Mesenchymal stem cell (in vitro differentiated cells and primary cell): ENCODE data around the gene TEKT3.

Experiments used
- DNase-seq: peaks from one replicate; pipeline ENCODE4 v3.0.0-alpha.2; 2013
- H2AFZ ChIP-seq: one replicate; pipeline ENCODE4 v1.6.1; 2013; ENCODE audit warnings: low read depth, mild to moderate bottlenecking, control low read depth, inconsistent platforms, low read length, moderate library complexity
- H2AK5ac ChIP-seq: 2 replicates; pipeline ENCODE4 v1.6.1; 2013; ENCODE audit warnings: low read length, moderate library complexity, mild to moderate bottlenecking, inconsistent platforms; ENCODE audit not compliant: severe bottlenecking
- H2BK120ac ChIP-seq: one replicate; pipeline ENCODE4 v1.6.1; 2013; ENCODE audit warnings: low read depth, mild to moderate bottlenecking, inconsistent platforms, low read length, moderate library complexity
- H2BK12ac ChIP-seq, 2 experiments: one replicate each; pipeline ENCODE4 v1.6.1; 2013; ENCODE audit warnings: inconsistent platforms in 2 of 2, low read length in 2 of 2, mild to moderate bottlenecking in 2 of 2, moderate library complexity in 2 of 2, control low read depth in 1 of 2
- H2BK15ac ChIP-seq: one replicate; pipeline ENCODE4 v1.6.1; 2013; ENCODE audit warnings: mild to moderate bottlenecking, low read depth, inconsistent platforms; ENCODE audit not compliant: poor library complexity, severe bottlenecking
- H2BK5ac ChIP-seq: 2 replicates; pipeline ENCODE4 v1.6.1; 2013; ENCODE audit warnings: low read depth, mild to moderate bottlenecking, low read length, control low read depth, inconsistent platforms; ENCODE audit not compliant: poor library complexity, severe bottlenecking
- H3K14ac ChIP-seq, 2 experiments: one replicate each; pipeline ENCODE4 v1.6.1; 2013; ENCODE audit warnings: inconsistent platforms in 2 of 2, low read length in 2 of 2, control low read depth in 1 of 2, mild to moderate bottlenecking in 1 of 2, moderate library complexity in 1 of 2
- H3K18ac ChIP-seq, 2 experiments: one replicate each; pipeline ENCODE4 v1.6.1; 2013; ENCODE audit warnings: inconsistent platforms in 2 of 2, low read length in 2 of 2, control low read depth in 1 of 2, low read depth in 1 of 2, mild to moderate bottlenecking in 1 of 2
- H3K23ac ChIP-seq, 2 experiments: one replicate each; pipeline ENCODE4 v1.6.1; 2013; ENCODE audit warnings: inconsistent platforms in 2 of 2, low read length in 2 of 2, mild to moderate bottlenecking in 2 of 2, moderate library complexity in 2 of 2, control low read depth in 1 of 2
- H3K27ac ChIP-seq: 2 replicates; pipeline ENCODE4 v1.5.1; 2013; ENCODE audit warnings: mild to moderate bottlenecking, moderate library complexity, low read length, control low read depth, inconsistent platforms; ENCODE audit not compliant: poor library complexity, severe bottlenecking
- H3K27me3 ChIP-seq, 2 experiments: 2 replicates each; pipeline versions ENCODE4 v1.6.1 to v1.7.0; 2013; ENCODE audit warnings: low read length in 2 of 2, mild to moderate bottlenecking in 2 of 2, moderate library complexity in 2 of 2, control low read depth in 1 of 2, inconsistent platforms in 1 of 2; ENCODE audit not compliant: control insufficient read depth in 1 of 2, insufficient read depth in 1 of 2
- H3K36me3 ChIP-seq, 2 experiments: 2 replicates each; pipeline versions ENCODE4 v1.6.1 to v1.7.0; 2013; ENCODE audit warnings: low read length in 2 of 2, control low read depth in 1 of 2, inconsistent platforms in 1 of 2, low read depth in 1 of 2, mild to moderate bottlenecking in 1 of 2; ENCODE audit not compliant: insufficient read depth in 2 of 2, control insufficient read depth in 1 of 2
- H3K4ac ChIP-seq, 2 experiments: one replicate each; pipeline ENCODE4 v1.6.1; 2013; ENCODE audit warnings: inconsistent platforms in 2 of 2, low read length in 2 of 2, mild to moderate bottlenecking in 2 of 2, moderate library complexity in 2 of 2, control low read depth in 1 of 2, low read depth in 1 of 2
- H3K4me1 ChIP-seq: 2 replicates; pipeline ENCODE4 v1.6.1; 2013; ENCODE audit warnings: low read depth, low read length, control low read depth; ENCODE audit not compliant: control insufficient read depth, insufficient read depth
- H3K4me2 ChIP-seq: 2 replicates; pipeline ENCODE4 v1.6.1; 2013; ENCODE audit warnings: low read length, mild to moderate bottlenecking, inconsistent platforms; ENCODE audit not compliant: poor library complexity, severe bottlenecking
- H3K4me3 ChIP-seq, 2 experiments: 2 replicates each; pipeline versions ENCODE4 v1.5.1 to v1.7.0; 2013; ENCODE audit warnings: low read length in 2 of 2, mild to moderate bottlenecking in 2 of 2, control low read depth in 1 of 2, low read depth in 1 of 2; ENCODE audit not compliant: insufficient read depth in 1 of 2
- H3K79me1 ChIP-seq: replicated peaks from 2 replicates; pipeline ENCODE4 v1.6.1; 2013; ENCODE audit warnings: mild to moderate bottlenecking, control low read depth, low read length, inconsistent platforms; ENCODE audit not compliant: poor library complexity, severe bottlenecking
- H3K9ac ChIP-seq: 2 replicates; pipeline ENCODE4 v1.7.0; 2013; ENCODE audit warnings: mild to moderate bottlenecking, low read length, moderate library complexity
- H3K9me3 ChIP-seq: 2 replicates; pipeline ENCODE4 v1.7.0; 2013; ENCODE audit warnings: mild to moderate bottlenecking, low read length; ENCODE audit not compliant: control insufficient read depth
- H4K8ac ChIP-seq: one replicate; pipeline ENCODE4 v1.6.1; 2013; ENCODE audit warnings: inconsistent platforms, mild to moderate bottlenecking, low read length, moderate library complexity
- H4K91ac ChIP-seq: one replicate; pipeline ENCODE4 v1.6.1; 2013; ENCODE audit warnings: mild to moderate bottlenecking, low read length, inconsistent platforms
- WGBS: methylation state at CpG from one replicate; pipeline ENCODE4 v1.1.7; 2013; ENCODE audit warnings: mixed read lengths; 5-methylcytosine and 5-hydroxymethylcytosine counted together

The TEKT3 gene

DNA sequence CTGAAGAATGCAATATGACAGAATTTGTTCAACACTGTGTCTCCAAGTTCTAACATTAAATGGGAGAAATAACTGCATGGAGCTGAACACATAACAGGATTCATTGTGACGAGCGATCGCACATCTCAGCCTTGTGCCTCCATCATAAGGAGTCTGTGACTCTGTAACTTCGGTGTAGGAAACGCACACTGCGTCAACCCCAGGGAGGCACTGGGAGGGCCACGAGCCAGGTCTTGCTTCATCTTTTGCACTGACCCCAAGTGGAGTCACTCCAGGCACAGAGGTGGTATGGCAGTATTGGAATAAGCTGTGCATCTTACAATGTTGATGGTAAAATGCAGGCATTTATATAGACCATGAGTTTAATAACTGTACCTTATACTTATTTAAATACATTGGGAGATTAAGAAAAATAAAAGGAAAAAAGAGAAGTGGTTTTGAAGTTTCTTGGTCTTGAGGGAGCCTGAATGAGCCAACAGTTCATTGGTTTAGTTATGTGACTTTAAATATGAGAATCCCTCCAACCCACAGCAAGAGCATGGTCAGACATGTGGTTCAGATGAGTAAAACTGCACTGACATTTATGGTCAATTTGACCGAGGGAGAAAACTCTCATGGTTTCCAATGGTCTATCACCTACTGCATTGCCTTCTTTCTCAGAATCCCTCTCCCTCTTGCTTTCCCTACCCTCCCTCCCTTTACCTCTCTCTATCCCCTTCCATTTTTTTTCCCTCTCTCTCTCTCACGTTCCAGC, 70.6 kb downstream of the TEKT3 start:
- H3K79me1 ChIP-seq: no peaks in the 10 kb centered on the region
- no peak overlapping the region for H3K4me2 ChIP-seq
- 97% methylated on average over 9 of the region's 9 CpGs for WGBS
- H3K27me3 ChIP-seq: no peaks in the 10 kb centered on the region
- peak overlapping the region in 1 of 2 experiments; percentile 43 for H3K4me3 ChIP-seq
- H3K9ac ChIP-seq: peak overlapping the region; percentile 39
- H3K14ac ChIP-seq: no peak overlapping the region
- peaks cover 10% of the 10 kb centered on the region for H3K4me1 ChIP-seq
- no peak overlapping the region for H2AFZ ChIP-seq
- H3K23ac ChIP-seq: no peak overlapping the region
- no peak overlapping the region for H2BK120ac ChIP-seq
- DNase-seq: no peak
- no peak overlapping the region for H2BK15ac ChIP-seq
- peak overlapping the region in 1 of 2 experiments; percentile 18 for H3K18ac ChIP-seq
- H3K9me3 ChIP-seq: no peaks in the 10 kb centered on the region
- H4K8ac ChIP-seq: no peak overlapping the region
- no peak overlapping the region for H2BK5ac ChIP-seq
- no peaks in the 10 kb centered on the region for H3K36me3 ChIP-seq
- H2BK12ac ChIP-seq: peak overlapping the region in 1 of 2 experiments; percentile 23
- H2AK5ac ChIP-seq: no peak overlapping the region
- no peak overlapping the region for H3K27ac ChIP-seq
- H3K4ac ChIP-seq: no peak overlapping the region
- H4K91ac ChIP-seq: no peak overlapping the region

DNA sequence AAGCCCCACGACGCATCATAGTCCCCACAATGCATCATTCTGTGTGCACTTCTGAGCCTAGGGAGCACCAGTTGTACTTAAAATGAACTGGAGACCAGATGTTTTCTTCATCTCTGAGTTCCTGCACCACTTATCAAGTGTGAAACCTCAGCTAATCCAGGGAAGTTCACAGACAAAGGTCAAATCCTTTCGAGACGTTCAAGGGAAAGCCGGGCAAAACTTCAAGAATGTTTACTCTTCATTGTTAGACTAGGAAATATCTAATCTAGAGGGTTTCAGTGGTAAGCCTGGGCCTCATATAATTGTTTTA, 71.7 kb downstream of the TEKT3 start:
- Histone ChIP-seq H3K36me3 (no peaks in the 10 kb centered on the region), H2BK12ac (no peak overlapping the region)
- WGBS: 18% methylated on average over 3 of the region's 5 CpGs

DNA sequence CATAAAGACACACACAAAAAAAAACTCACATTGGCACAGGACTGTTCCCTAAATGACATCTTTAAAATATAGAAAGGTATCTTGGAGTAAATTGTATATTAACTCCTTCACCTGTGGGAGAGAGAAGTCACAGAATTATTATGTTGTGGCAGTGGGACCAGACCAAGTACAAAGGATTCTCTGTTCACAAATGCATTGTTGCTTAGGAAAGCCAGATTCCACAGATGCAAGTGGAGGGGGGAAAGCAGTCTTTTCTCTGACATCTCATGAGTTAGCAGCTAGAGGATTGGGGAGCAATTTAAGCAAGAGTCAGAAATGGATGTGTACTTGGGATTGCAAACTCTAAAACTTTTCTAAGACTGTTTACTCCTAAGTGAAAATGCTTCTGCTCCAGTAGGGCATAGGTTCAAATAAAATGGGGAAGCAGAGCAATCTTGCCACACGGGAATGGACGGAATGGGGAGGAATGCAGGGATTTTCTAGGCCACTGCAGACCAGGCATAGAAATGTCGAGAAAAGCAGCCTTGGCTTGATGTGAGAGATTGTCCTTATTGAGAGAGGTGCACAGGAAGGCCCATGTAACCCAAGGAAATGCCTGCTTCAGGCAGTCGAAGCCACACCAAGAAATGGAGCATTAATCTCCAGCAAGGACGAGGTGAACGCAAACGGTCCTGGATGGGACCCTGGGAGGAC, 72.2 kb downstream of the TEKT3 start:
- H3K4me1 ChIP-seq: peaks cover 10% of the 10 kb centered on the region
- 72% methylated on average over 7 of the region's 7 CpGs for WGBS
- H3K36me3 ChIP-seq: no peaks in the 10 kb centered on the region
- no peaks in the 10 kb centered on the region for H3K79me1 ChIP-seq
- no peak overlapping the region for H2BK12ac ChIP-seq
- no peak overlapping the region for H2BK5ac ChIP-seq
- H2BK120ac ChIP-seq: no peak overlapping the region
- H2BK15ac ChIP-seq: no peak overlapping the region
- H3K23ac ChIP-seq: no peak overlapping the region
- no peak overlapping the region for H2AK5ac ChIP-seq
- H3K9ac ChIP-seq: no peak overlapping the region
- no peak overlapping the region for H3K4me2 ChIP-seq
- no peak for DNase-seq
- H3K4me3 ChIP-seq: no peak overlapping the region
- no peaks in the 10 kb centered on the region for H3K27me3 ChIP-seq
- no peak overlapping the region for H4K8ac ChIP-seq
- H3K14ac ChIP-seq: no peak overlapping the region
- H3K27ac ChIP-seq: no peak overlapping the region
- H3K18ac ChIP-seq: peak overlapping the region in 1 of 2 experiments; percentile 37
- no peak overlapping the region for H3K4ac ChIP-seq
- no peaks in the 10 kb centered on the region for H3K9me3 ChIP-seq
- no peak overlapping the region for H2AFZ ChIP-seq
- H4K91ac ChIP-seq: no peak overlapping the region

More for the DNA sequence above, 71.7 kb downstream of the TEKT3 start:
- H3K23ac ChIP-seq: no peak overlapping the region
- no peaks in the 10 kb centered on the region for H3K79me1 ChIP-seq
- H4K91ac ChIP-seq: no peak overlapping the region
- no peak for DNase-seq
- no peak overlapping the region for H3K4me3 ChIP-seq
- no peak overlapping the region for H4K8ac ChIP-seq
- no peaks in the 10 kb centered on the region for H3K27me3 ChIP-seq
- no peak overlapping the region for H3K14ac ChIP-seq
- no peak overlapping the region for H2AFZ ChIP-seq
- H2BK120ac ChIP-seq: no peak overlapping the region
- H3K4ac ChIP-seq: no peak overlapping the region
- H3K18ac ChIP-seq: no peak overlapping the region
- no peak overlapping the region for H3K27ac ChIP-seq
- H2BK5ac ChIP-seq: no peak overlapping the region
- H3K9ac ChIP-seq: no peak overlapping the region
- no peak overlapping the region for H2AK5ac ChIP-seq
- no peak overlapping the region for H2BK15ac ChIP-seq
- H3K4me2 ChIP-seq: no peak overlapping the region
- peaks cover 10% of the 10 kb centered on the region for H3K4me1 ChIP-seq
- H3K9me3 ChIP-seq: no peaks in the 10 kb centered on the region

DNA sequence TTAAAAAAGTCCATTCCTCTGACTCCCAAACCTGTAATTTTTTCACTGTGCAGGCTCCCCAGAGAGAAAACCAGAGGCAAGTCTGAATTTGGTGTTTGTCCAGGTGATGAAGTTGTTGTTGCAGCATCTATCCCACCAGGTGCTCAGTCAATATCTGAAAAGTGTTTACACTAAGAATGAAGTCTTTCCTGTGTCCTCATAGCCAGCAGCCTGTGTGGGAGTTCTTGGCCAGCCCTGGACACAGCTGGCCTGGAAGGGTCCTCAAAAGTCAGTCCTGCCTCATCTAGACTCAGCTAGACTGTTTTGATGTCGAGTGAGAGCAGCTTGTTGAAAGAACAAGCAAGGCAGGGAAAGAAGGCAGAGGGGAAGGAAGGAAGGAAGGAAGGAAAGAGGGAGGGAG, 72.9 kb downstream of the TEKT3 start:
- H2AK5ac ChIP-seq: no peak overlapping the region
- H3K27me3 ChIP-seq: no peaks in the 10 kb centered on the region
- no peaks in the 10 kb centered on the region for H3K36me3 ChIP-seq
- WGBS: 75% methylated on average over 1 of the region's 1 CpG
- H3K4me1 ChIP-seq: peaks cover 10% of the 10 kb centered on the region
- H3K79me1 ChIP-seq: no peaks in the 10 kb centered on the region
- no peak overlapping the region for H3K18ac ChIP-seq
- no peaks in the 10 kb centered on the region for H3K9me3 ChIP-seq
- no peak overlapping the region for H2BK120ac ChIP-seq
- no peak overlapping the region for H3K4ac ChIP-seq
- H3K4me3 ChIP-seq: no peak overlapping the region
- H3K4me2 ChIP-seq: no peak overlapping the region
- no peak overlapping the region for H4K8ac ChIP-seq
- no peak overlapping the region for H2AFZ ChIP-seq
- no peak overlapping the region for H2BK15ac ChIP-seq
- H3K23ac ChIP-seq: no peak overlapping the region
- H2BK12ac ChIP-seq: no peak overlapping the region
- no peak overlapping the region for H3K14ac ChIP-seq
- no peak for DNase-seq
- no peak overlapping the region for H4K91ac ChIP-seq
- H3K27ac ChIP-seq: no peak overlapping the region
- H2BK5ac ChIP-seq: no peak overlapping the region
- no peak overlapping the region for H3K9ac ChIP-seq
